Ureter (tissue), 1 donor: Measurements from ENCODE around the gene FRYL. TPM values are rescaled to one million over a fixed set of nuclear protein-coding genes. Genes with fewer than 3 reads are reported as not detected.
"Not testable (repeated sequence)": the region's sequence is repeated elsewhere in the genome, so short reads cannot be mapped to it uniquely, and the experiment has no call there.

Experiments used
- DNase-seq: peaks from one replicate; pipeline ENCODE4 v3.0.0-alpha.2; 2020; ENCODE audit warnings: low spot score
- total RNA-seq: library from RNA; stranded (reverse); gene quantifications from one replicate; pipeline ENCODE4 v1.2.4, GENCODE V29; 2023
- donor health status: DM: yes; HTN: yes; CAD: no.

The FRYL gene
- total RNA-seq, 1 donor from 2014 or later, result 123 TPM

GRCh38 chr4:48664938-48665337 is 115.1 kb downstream of the FRYL start:
- DNase-seq, result no peak

GRCh38 chr4:48661391-48661790 is 118.7 kb downstream of the FRYL start:
- DNase-seq, result no peak

- no peak for DNase-seq
Observed at GRCh38 chr4:48660347-48660746, 119.7 kb downstream of the FRYL start.

GRCh38 chr4:48654015-48654664 is 125.9 kb downstream of the FRYL start:
- no peak for DNase-seq

- peak; percentile 54 for DNase-seq
Observed at GRCh38 chr4:48653217-48654014, 126.7 kb downstream of the FRYL start.

- no peak for DNase-seq
Observed at GRCh38 chr4:48651914-48652313, 128.2 kb downstream of the FRYL start.

GRCh38 chr4:48649505-48649904 is 130.6 kb downstream of the FRYL start:
- no peak for DNase-seq

GRCh38 chr4:48645225-48645794 is 134.8 kb downstream of the FRYL start:
- no peak for DNase-seq

GRCh38 chr4:48642421-48643374 is 137.4 kb downstream of the FRYL start:
- no peak for DNase-seq

GRCh38 chr4:48641401-48641800 is 138.7 kb downstream of the FRYL start:
- DNase-seq, result no peak

- no peak for DNase-seq
Observed at GRCh38 chr4:48640699-48641098, 139.4 kb downstream of the FRYL start.

GRCh38 chr4:48640225-48640624 is 139.9 kb downstream of the FRYL start:
- DNase-seq, result no peak

GRCh38 chr4:48639807-48640206 is 140.3 kb downstream of the FRYL start:
- no peak for DNase-seq

GRCh38 chr4:48638586-48638985 is 141.5 kb downstream of the FRYL start:
- DNase-seq, result not testable (repeated sequence)

- DNase-seq, result no peak
Observed at GRCh38 chr4:48636911-48637310, 143.2 kb downstream of the FRYL start.

- DNase-seq, result no peak
Observed at GRCh38 chr4:48635980-48636379, 144.1 kb downstream of the FRYL start.

- no peak for DNase-seq
Observed at GRCh38 chr4:48635310-48635709, 144.8 kb downstream of the FRYL start.

GRCh38 chr4:48634688-48635308 is 145.3 kb downstream of the FRYL start:
- no peak for DNase-seq

GRCh38 chr4:48633657-48634056 is 146.4 kb downstream of the FRYL start:
- DNase-seq, result no peak

- DNase-seq, result no peak
Observed at GRCh38 chr4:48629458-48629857, 150.6 kb downstream of the FRYL start.

GRCh38 chr4:48623182-48623780 is 156.8 kb downstream of the FRYL start:
- no peak for DNase-seq
